K562 (cell line): Measurements from ENCODE around the gene MLC1. TPM values are rescaled to one million over a fixed set of nuclear protein-coding genes. Genes with fewer than 3 reads are reported as not detected.

Source experiments
- ATAC-seq: fragments of 200-7000 bp; cut with Tn5 transposase; 3 replicates; pipeline ENCODE4 v1.9.1; 2020; ENCODE audit warnings: moderate library complexity
- BruUV-seq: library from RNA; stranded (reverse); fragments of 400-500 nt; replicated peaks from 2 replicates; lab custom pipeline; 2021; lab: Mats Ljungman, UMichigan
- CTCF ChIA-PET: fragments of 300-600 bp; formaldehyde crosslinking; extraction: SDS; loops from one replicate; lab custom pipeline; 2021; ENCODE audit warnings: low intra/inter-chr PET ratio; lab: Yijun Ruan, JAX
- POLR2A ChIA-PET: fragments of 300-600, 350-650 bp; sonication (Branson Sonifier 250); formaldehyde crosslinking; extraction: SDS; loops from one replicate; lab custom pipeline; 2021; ENCODE audit warnings: antibody characterized with exemption, inconsistent platforms; lab: Yijun Ruan, JAX
- DNase-seq, 4 experiments: peaks; one replicate each; pipeline versions ENCODE4 v3.0.0 to v3.0.0-alpha.2; 2011 to 2018; ENCODE audit warnings: low spot score in 3 of 4, mixed read lengths in 3 of 4; ENCODE audit errors: extremely low read depth in 1 of 4
- FAIRE-seq: peaks from 2 replicates; lab custom pipeline; 2011; peaks lifted over from hg19 to GRCh38; lab: Jason Lieb, UNC
- H2AFZ ChIP-seq: 2 replicates; pipeline ENCODE4 v1.6.0; 2011; ENCODE audit warnings: low read depth, low read length, control low read depth, inconsistent platforms
- H3K27ac ChIP-seq: fragments of 200-600 bp; 3 replicates; pipeline ENCODE4 v1.8.0; 2011; ENCODE audit warnings: low read depth, mild to moderate bottlenecking, control low read depth, inconsistent platforms, low read length, moderate library complexity, mixed read lengths; ENCODE audit errors: extremely low read depth
- H3K27me3 ChIP-seq, 2 experiments: fragments of 300-600 bp in 1 of 2; 2 replicates in 1 of 2; 3 replicates in 1 of 2; pipeline versions ENCODE4 v1.6.0 to v1.8.0; 2011; ENCODE audit warnings: inconsistent platforms in 2 of 2, low read length in 2 of 2, mild to moderate bottlenecking in 1 of 2, mixed read lengths in 1 of 2, moderate library complexity in 1 of 2; ENCODE audit not compliant: control insufficient read depth in 2 of 2, insufficient read depth in 2 of 2
- H3K36me3 ChIP-seq: fragments of 300-600 bp; 3 replicates; pipeline ENCODE4 v1.8.0; 2011; ENCODE audit warnings: mild to moderate bottlenecking, low read length, inconsistent platforms; ENCODE audit not compliant: control insufficient read depth, insufficient read depth
- H3K4me1 ChIP-seq, 2 experiments: fragments of 200-600 bp in 1 of 2; replicated peaks in 1 of 2; 2 replicates in 1 of 2; 3 replicates in 1 of 2; pipeline versions ENCODE4 v1.5.1 to v1.8.0; 2011; ENCODE audit warnings: inconsistent platforms in 2 of 2, low read length in 2 of 2, mild to moderate bottlenecking in 1 of 2, mixed read lengths in 1 of 2, moderate library complexity in 1 of 2; ENCODE audit not compliant: control insufficient read depth in 2 of 2, insufficient read depth in 2 of 2
- H3K4me2 ChIP-seq: 2 replicates; pipeline ENCODE4 v1.6.1; 2011; ENCODE audit warnings: low read length, control low read depth, inconsistent platforms, mixed read lengths; ENCODE audit not compliant: insufficient read depth
- H3K4me3 ChIP-seq: fragments of 200-600 bp; sonication (generic), shearing (Covaris generic); 2 replicates; pipeline ENCODE4 v1.5.1; 2016; ENCODE audit warnings: control low read depth, inconsistent platforms
- H3K79me2 ChIP-seq: fragments of 200-600 bp; 3 replicates; pipeline ENCODE4 v1.8.0; 2011; ENCODE audit warnings: low read length, inconsistent platforms; ENCODE audit not compliant: control insufficient read depth, insufficient read depth
- H3K9ac ChIP-seq, 2 experiments: 2 replicates each; pipeline versions ENCODE4 v1.6.0 to v1.6.1; 2011; ENCODE audit warnings: low read depth in 2 of 2, low read length in 2 of 2, control low read depth in 1 of 2, inconsistent platforms in 1 of 2, mild to moderate bottlenecking in 1 of 2, mixed read lengths in 1 of 2; ENCODE audit not compliant: insufficient read depth in 1 of 2
- H3K9me1 ChIP-seq: one replicate; pipeline ENCODE4 v1.6.0; 2011; ENCODE audit warnings: inconsistent platforms, mild to moderate bottlenecking, low read length, moderate library complexity; ENCODE audit not compliant: control insufficient read depth, insufficient read depth
- H3K9me3 ChIP-seq: replicated peaks from 2 replicates; pipeline ENCODE4 v1.5.1; 2011; ENCODE audit warnings: low read depth, low read length, inconsistent platforms; ENCODE audit not compliant: control insufficient read depth, insufficient read depth
- H4K20me1 ChIP-seq: replicated peaks from 2 replicates; pipeline ENCODE4 v1.6.1; 2011; ENCODE audit warnings: low read length, inconsistent platforms, mixed read lengths; ENCODE audit not compliant: control insufficient read depth, insufficient read depth
- GTF2F1 ChIP-seq: IDR thresholded peaks from 2 replicates; pipeline ENCODE4 v1.6.1; 2011; ENCODE audit warnings: low read depth, low read length, improper control_type of control experiment
- HIVEP1 ChIP-seq: fragments of 250-450 bp; sonication (Bioruptor Pico); IDR thresholded peaks from 2 replicates; pipeline ENCODE4 v1.4.0; 2020; ENCODE audit warnings: mild to moderate bottlenecking
- HLTF ChIP-seq: fragments of 450-650 bp; IDR thresholded peaks from 2 replicates; pipeline ENCODE4 v1.6.1; 2016
- NFRKB ChIP-seq: fragments of 450-650 bp; IDR thresholded peaks from 2 replicates; pipeline ENCODE4 v1.6.1; 2016; ENCODE audit warnings: low read depth
- POLR2AphosphoS5 ChIP-seq: IDR thresholded peaks from 2 replicates; pipeline ENCODE4 v1.6.1; 2011; ENCODE audit warnings: mild to moderate bottlenecking, low read depth, low read length, moderate library complexity; ENCODE audit not compliant: control insufficient read depth, insufficient read depth
- POLR2G ChIP-seq: fragments of 200-400 bp; formaldehyde crosslinking; IDR thresholded peaks from 2 replicates; pipeline ENCODE4 v1.6.1; 2017; ENCODE audit warnings: low read depth, mild to moderate bottlenecking, antibody characterized with exemption, low read length, moderate library complexity
- ZNF644 ChIP-seq: fragments of 200-800 bp; sonication (Bioruptor generic); IDR thresholded peaks from 2 replicates; pipeline ENCODE4 v1.6.1; 2016; ENCODE audit warnings: low read depth, missing genetic modification characterization, missing compliant biosample characterization
- WGBS: fragments of 100-300 bp; shearing (Covaris generic); methylation state at CpG from one replicate; pipeline ENCODE4 v1.1.6; 2016; ENCODE audit warnings: low coverage, mixed read lengths; ENCODE audit not compliant: insufficient coverage; ENCODE audit errors: missing lambda C conversion rate; 5-methylcytosine and 5-hydroxymethylcytosine counted together
- in situ Hi-C: fragments of 300-500 bp; cut with MboI; formaldehyde crosslinking; loops from 4 replicates; pipeline ENCODE4 v1.15.0; 2018; ENCODE audit warnings: inconsistent platforms, mixed read lengths
- intact Hi-C: fragments of 100-400 bp; cut with micrococcal nuclease; formaldehyde crosslinking; loops from 2 replicates; pipeline ENCODE4 v1.14.2; 2022
- polyA plus RNA-seq, 8 experiments: library from polyadenylated mRNA; depleted of rRNA in 4 of 8; stranded (reverse) in 5 of 8; unstranded in 3 of 8; fragments of >200 nt; fragmentation: Nextera tagmentation in 2 of 8; fragmentation: Illumina TruSeq in 1 of 8; extraction: Ambion mirVana in 2 of 8; extraction: Trizol in 1 of 8; gene quantifications; 2 replicates each; pipeline versions ENCODE4 v1.2.1 to v1.2.3, GENCODE V29; 2011 to 2014; ENCODE audit warnings: inconsistent platforms in 1 of 8, missing spikeins in 1 of 8
- total RNA-seq, 7 experiments: library from RNA; depleted of rRNA in 6 of 7; stranded (reverse); fragments of >200 nt in 6 of 7; fragmentation: Illumina TruSeq in 2 of 7; extraction: Trizol in 2 of 7; gene quantifications; 2 replicates each; pipeline versions ENCODE4 v1.2.1 to v1.2.3, GENCODE V29; 2011 to 2021; ENCODE audit warnings: low replicate concordance in 1 of 7
- TF ChIP-seq, protein P1 (sequence below): fragments of 450-650 bp; formaldehyde crosslinking; IDR thresholded peaks from 2 replicates; pipeline ENCODE4 v1.4.0; 2022; ENCODE audit warnings: mild to moderate bottlenecking, moderate library complexity
- TF ChIP-seq, protein P2 (sequence below): IDR thresholded peaks from 2 replicates; pipeline ENCODE4 v1.6.1; 2012; ENCODE audit warnings: low read depth, low read length, improper control_type of control experiment, borderline replicate concordance
- TF ChIP-seq, protein P3 (sequence below): fragments of 450-650 bp; IDR thresholded peaks from 2 replicates; pipeline ENCODE4 v1.6.1; 2016; ENCODE audit warnings: low read depth

Gene MLC1
- total and polyA plus RNA-seq, 9 of the 15 experiments (the other 6 are each of a cell fraction or from before 2014, with no cell fraction given), result 0.06 to 0.98 (median 0.39) TPM

DNA sequence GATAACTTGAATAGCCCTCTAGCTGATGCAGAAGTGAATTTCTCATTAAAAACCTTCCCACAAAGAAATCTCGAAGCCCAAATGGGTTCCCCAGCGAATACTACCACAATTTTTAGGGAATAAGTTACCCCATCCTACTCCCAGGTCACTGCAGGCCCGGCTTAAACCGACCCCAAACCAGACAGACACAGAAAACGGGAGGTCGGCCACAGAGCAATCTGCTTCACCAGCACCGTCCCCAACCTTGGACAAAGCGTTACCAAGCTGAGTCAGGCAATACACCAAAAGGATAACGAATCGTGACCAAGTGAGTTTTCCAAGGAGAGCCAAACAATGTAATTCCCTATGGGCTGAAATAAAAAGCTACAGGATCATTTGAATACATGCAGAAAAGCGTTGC, 4.0 kb upstream of the MLC1 start (continued):
- TF ChIP-seq ZNF644 (tag), result no peak
- no peak for TF ChIP-seq NFRKB
- no peak for TF ChIP-seq POLR2G
- no peak for TF ChIP-seq HLTF
- no peak for TF ChIP-seq POLR2AphosphoS5
- TF ChIP-seq GTF2F1, result no peak

DNA sequence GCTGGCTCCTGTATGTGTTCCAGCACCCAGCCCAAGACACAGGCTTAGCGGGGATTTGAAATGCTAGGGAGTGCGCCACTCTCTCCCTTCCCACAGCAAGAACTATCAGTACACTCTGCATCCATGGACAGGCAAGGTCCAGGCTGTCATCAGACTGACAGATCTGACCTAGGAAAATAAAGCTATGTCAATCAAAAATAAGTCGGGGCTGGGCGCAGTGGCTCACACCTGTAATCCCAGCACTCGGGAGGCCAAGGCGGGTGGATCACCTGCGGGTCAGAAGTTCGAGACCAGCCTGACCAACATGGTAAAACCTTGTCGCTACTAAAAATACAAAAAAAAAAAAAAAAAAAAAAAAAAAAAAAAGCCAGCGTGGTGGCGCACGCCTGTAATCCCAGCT, 2.9 kb upstream of the MLC1 start:
- Histone ChIP-seq H3K27ac (no peak overlapping the region), H3K9me3 (peaks cover 4% of the 10 kb centered on the region), H3K4me3 (no peak overlapping the region), H3K36me3 (no peaks in the 10 kb centered on the region), H3K4me2 (no peak overlapping the region), H4K20me1 (no peaks in the 10 kb centered on the region), H3K4me1 (peaks cover 12 to 16% of the 10 kb centered on the region in 2 experiments; a peak in 4 of 5 replicates), H3K9me1 (no peaks in the 10 kb centered on the region), H3K79me2 (no peaks in the 10 kb centered on the region), H3K27me3 (no peaks in the 10 kb centered on the region), H3K9ac (no peak overlapping the region), H2AFZ (no peak overlapping the region)
- ATAC-seq (no peak), FAIRE-seq (no peak), DNase-seq (no peak)
- ChIA-PET CTCF (no interaction called here), POLR2A (interaction anchor here (1.3 kb wide), 1 partner anchor 14 kb away, joined by 4 read pairs; no protein-coding TSS in a partner anchor)
- 73% methylated on average over 11 of the region's 12 CpGs for WGBS
- in situ Hi-C loops, result no loop called here
- intact Hi-C loops, result no loop called here
- no TSS peak for BruUV-seq
- TF ChIP-seq HIVEP1 (CRISPR knock-in tag), result no peak
- TF ChIP-seq, protein P1, sequence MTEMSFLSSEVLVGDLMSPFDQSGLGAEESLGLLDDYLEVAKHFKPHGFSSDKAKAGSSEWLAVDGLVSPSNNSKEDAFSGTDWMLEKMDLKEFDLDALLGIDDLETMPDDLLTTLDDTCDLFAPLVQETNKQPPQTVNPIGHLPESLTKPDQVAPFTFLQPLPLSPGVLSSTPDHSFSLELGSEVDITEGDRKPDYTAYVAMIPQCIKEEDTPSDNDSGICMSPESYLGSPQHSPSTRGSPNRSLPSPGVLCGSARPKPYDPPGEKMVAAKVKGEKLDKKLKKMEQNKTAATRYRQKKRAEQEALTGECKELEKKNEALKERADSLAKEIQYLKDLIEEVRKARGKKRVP, result no peak
- TF ChIP-seq, protein P2, sequence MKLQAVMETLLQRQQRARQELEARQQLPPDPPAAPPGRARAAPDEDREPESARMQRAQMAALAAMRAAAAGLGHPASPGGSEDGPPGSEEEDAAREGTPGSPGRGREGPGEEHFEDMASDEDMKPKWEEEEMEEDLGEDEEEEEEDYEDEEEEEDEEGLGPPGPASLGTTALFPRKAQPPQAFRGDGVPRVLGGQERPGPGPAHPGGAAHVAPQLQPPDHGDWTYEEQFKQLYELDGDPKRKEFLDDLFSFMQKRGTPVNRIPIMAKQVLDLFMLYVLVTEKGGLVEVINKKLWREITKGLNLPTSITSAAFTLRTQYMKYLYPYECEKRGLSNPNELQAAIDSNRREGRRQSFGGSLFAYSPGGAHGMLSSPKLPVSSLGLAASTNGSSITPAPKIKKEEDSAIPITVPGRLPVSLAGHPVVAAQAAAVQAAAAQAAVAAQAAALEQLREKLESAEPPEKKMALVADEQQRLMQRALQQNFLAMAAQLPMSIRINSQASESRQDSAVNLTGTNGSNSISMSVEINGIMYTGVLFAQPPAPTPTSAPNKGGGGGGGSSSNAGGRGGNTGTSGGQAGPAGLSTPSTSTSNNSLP, result no peak
- TF ChIP-seq, protein P3, sequence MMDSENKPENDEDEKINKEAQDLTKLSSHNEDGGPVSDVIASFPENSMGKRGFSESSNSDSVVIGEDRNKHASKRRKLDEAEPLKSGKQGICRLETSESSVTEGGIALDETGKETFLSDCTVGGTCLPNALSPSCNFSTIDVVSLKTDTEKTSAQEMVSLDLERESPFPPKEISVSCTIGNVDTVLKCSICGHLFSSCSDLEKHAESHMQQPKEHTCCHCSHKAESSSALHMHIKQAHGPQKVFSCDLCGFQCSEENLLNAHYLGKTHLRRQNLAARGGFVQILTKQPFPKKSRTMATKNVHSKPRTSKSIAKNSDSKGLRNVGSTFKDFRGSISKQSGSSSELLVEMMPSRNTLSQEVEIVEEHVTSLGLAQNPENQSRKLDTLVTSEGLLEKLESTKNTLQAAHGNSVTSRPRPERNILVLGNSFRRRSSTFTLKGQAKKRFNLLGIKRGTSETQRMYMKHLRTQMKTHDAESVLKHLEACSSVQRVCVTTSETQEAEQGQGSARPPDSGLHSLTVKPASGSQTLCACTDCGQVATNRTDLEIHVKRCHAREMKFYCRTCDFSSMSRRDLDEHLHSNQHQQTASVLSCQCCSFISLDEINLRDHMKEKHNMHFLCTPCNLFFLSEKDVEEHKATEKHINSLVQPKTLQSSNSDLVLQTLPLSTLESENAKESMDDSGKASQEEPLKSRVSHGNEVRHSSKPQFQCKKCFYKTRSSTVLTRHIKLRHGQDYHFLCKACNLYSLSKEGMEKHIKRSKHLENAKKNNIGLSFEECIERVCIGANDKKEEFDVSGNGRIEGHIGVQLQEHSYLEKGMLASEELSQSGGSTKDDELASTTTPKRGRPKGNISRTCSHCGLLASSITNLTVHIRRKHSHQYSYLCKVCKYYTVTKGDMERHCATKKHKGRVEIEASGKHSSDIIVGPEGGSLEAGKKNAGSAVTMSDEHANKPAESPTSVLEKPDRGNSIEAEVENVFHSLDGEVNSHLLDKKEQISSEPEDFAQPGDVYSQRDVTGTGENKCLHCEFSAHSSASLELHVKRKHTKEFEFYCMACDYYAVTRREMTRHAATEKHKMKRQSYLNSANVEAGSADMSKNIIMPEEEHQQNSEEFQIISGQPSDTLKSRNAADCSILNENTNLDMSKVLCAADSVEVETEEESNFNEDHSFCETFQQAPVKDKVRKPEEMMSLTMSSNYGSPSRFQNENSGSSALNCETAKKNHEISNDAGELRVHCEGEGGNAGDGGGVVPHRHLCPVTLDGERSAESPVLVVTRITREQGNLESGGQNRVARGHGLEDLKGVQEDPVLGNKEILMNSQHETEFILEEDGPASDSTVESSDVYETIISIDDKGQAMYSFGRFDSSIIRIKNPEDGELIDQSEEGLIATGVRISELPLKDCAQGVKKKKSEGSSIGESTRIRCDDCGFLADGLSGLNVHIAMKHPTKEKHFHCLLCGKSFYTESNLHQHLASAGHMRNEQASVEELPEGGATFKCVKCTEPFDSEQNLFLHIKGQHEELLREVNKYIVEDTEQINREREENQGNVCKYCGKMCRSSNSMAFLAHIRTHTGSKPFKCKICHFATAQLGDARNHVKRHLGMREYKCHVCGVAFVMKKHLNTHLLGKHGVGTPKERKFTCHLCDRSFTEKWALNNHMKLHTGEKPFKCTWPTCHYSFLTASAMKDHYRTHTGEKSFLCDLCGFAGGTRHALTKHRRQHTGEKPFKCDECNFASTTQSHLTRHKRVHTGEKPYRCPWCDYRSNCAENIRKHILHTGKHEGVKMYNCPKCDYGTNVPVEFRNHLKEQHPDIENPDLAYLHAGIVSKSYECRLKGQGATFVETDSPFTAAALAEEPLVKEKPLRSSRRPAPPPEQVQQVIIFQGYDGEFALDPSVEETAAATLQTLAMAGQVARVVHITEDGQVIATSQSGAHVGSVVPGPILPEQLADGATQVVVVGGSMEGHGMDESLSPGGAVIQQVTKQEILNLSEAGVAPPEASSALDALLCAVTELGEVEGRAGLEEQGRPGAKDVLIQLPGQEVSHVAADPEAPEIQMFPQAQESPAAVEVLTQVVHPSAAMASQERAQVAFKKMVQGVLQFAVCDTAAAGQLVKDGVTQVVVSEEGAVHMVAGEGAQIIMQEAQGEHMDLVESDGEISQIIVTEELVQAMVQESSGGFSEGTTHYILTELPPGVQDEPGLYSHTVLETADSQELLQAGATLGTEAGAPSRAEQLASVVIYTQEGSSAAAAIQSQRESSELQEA, result no peak
